GM12874 (cell line): ENCODE data around the gene LIN9.

Experiments used
- CTCF ChIP-seq: IDR thresholded peaks from 2 replicates; pipeline ENCODE4 v1.5.1; 2011; ENCODE audit warnings: low read depth, mild to moderate bottlenecking, control low read depth, low read length, moderate library complexity; ENCODE audit not compliant: insufficient read depth

LIN9 gene

GRCh38 chr1:226305184-226305583 is 3.8 kb downstream of the LIN9 start:
- TF ChIP-seq CTCF: no peak

- no peak for TF ChIP-seq CTCF
Measured at GRCh38 chr1:226304291-226304955, 4.5 kb downstream of the LIN9 start.

- TF ChIP-seq CTCF: no peak
Measured at GRCh38 chr1:226302731-226303130, 6.2 kb downstream of the LIN9 start.

GRCh38 chr1:226296911-226297310 is 12.1 kb downstream of the LIN9 start:
- TF ChIP-seq CTCF: no peak

GRCh38 chr1:226293553-226293920 is 15.4 kb downstream of the LIN9 start:
- no peak for TF ChIP-seq CTCF

GRCh38 chr1:226292874-226293552 is 16.0 kb downstream of the LIN9 start:
- TF ChIP-seq CTCF: no peak

- no peak for TF ChIP-seq CTCF
Measured at GRCh38 chr1:226287587-226287986, 21.4 kb downstream of the LIN9 start.
